Pancreas (tissue), 10 donors: ENCODE measurements around the gene CELA2B. TPM values are rescaled to one million over a fixed set of nuclear protein-coding genes. Genes with fewer than 3 reads are reported as not detected.

ENCODE experiments used
- ATAC-seq, 4 donors: fragments of 200-7000 bp; cut with Tn5 transposase; one replicate each; pipeline versions ENCODE4 v1.8.0 to v1.9.1; 2020; ENCODE audit warnings: mild to moderate bottlenecking in 4 of 4, moderate library complexity in 4 of 4
- DNase-seq, 6 donors: peaks; one replicate each; pipeline ENCODE4 v3.0.0-alpha.2; 2020
- FAIRE-seq: peaks from 2 replicates; lab custom pipeline; 2012; peaks lifted over from hg19 to GRCh38; lab: Jason Lieb, UNC
- H3K27ac ChIP-seq, 4 donors: fragments of 200-600 bp; sonication (generic); 1 replicate in 3 of 4; 2 replicates in 1 of 4; pipeline versions ENCODE4 v1.5.0 to v1.8.0; 2020
- H3K27me3 ChIP-seq, 4 donors: fragments of 200-600 bp; one replicate each; pipeline ENCODE4 v1.8.0; 2021
- H3K36me3 ChIP-seq, 3 donors: fragments of 200-600 bp; sonication (generic) in 1 of 3; one replicate each; pipeline versions ENCODE4 v1.5.0 to v1.8.0; 2020 to 2021
- H3K4me1 ChIP-seq, 3 donors: fragments of 200-600 bp; one replicate each; pipeline ENCODE4 v1.8.0; 2021
- H3K4me3 ChIP-seq, 4 donors: fragments of 200-600 bp; sonication (generic) in 2 of 4; one replicate each; pipeline versions ENCODE4 v1.5.0 to v1.8.0; 2020 to 2021
- H3K9me3 ChIP-seq, 4 donors: fragments of 200-600 bp; one replicate each; pipeline ENCODE4 v1.8.0; 2021
- CTCF ChIP-seq, 4 donors: fragments of 200-600 bp; sonication (generic) in 3 of 4; IDR thresholded peaks; one replicate each; pipeline versions ENCODE4 v1.5.0 to v1.8.0; 2021; ENCODE audit warnings: antibody characterized with exemption in 4 of 4
- WGBS, 2 donors: extraction: QIAGEN DNeasy Blood & Tissue Kit; methylation state at CpG; one replicate each; pipeline ENCODE4 v1.1.7; 2013; 5-methylcytosine and 5-hydroxymethylcytosine counted together
- intact Hi-C, 3 donors: fragments of 100-400 bp; cut with DNase I; formaldehyde crosslinking; loops; one replicate each; pipeline versions ENCODE4 v1.11.1 to v1.14.2; 2022
- polyA plus RNA-seq, 2 donors: library from polyadenylated mRNA; stranded (reverse); fragments of 200-250 nt; gene quantifications; one replicate each; pipeline ENCODE4 v1.2.3, GENCODE V29; 2013
- total RNA-seq, 6 donors: library from RNA; stranded (reverse); fragmentation: NEBNext Ultra II Directional in 4 of 6; extraction: Animal tissue kit (Norgen Biotek cat#: 25700) in 4 of 6; gene quantifications; one replicate each; pipeline versions ENCODE4 v1.2.1 to v1.2.4, GENCODE V29; 2021 to 2023
- donor health status: healthy with polysubstance abuse.
- donor health status: DM: no; HTN: no; CAD: no; lungs with moderate emphysema.
- donor health status: DM: no; HTN: no; CAD: no.
- donor health status: control.
- donor health status: control.
- donor health status: Bipolar disorder and iron deficiency.
- donor health status: DM: yes; HTN: yes; CAD: no.
- donor health status: DM: no; HTN: no; CAD: no.
- donor health status: DM: no; HTN: no; CAD: no.
- donor health status: DM: yes; HTN: yes; CAD: no.

CELA2B gene
- total and polyA plus RNA-seq, 8 donors = 186 to 2,290 (median 558) TPM

- ATAC-seq (peak in 2 of 4 donors; percentile 32 to 37), DNase-seq (peak in 2 of 6 donors; percentile 2 to 18), FAIRE-seq (no peak)
- no peak for TF ChIP-seq CTCF (IDR thresholded peaks at IDR 0.05)
- Histone ChIP-seq H3K4me3 (no peak overlapping the region), H3K4me1 (peaks cover 0 to 8% (median 3%) of the 10 kb centered on the region in 3 donors), H3K27me3 (no peaks in the 10 kb centered on the region), H3K27ac (no peak overlapping the region), H3K36me3 (peaks cover 0 to 5% (median 0%) of the 10 kb centered on the region in 3 donors), H3K9me3 (no peaks in the 10 kb centered on the region)
- intact Hi-C loops = loop anchor here in 1 of 3 donors (10.0 kb wide), 1 partner anchor 194 kb away; no protein-coding TSS in a partner anchor
- 42 to 46% methylated on average over 12 of the region's 12 CpGs for WGBS, 2 donors
These were observed 33.0 kb downstream of the CELA2B start for GRCh38 chr1:15508700-15509487.

GRCh38 chr1:15509586-15509985 is 33.7 kb downstream of the CELA2B start:
- no peak for DNase-seq
- intact Hi-C loops = loop anchor here in 1 of 3 donors (10.0 kb wide), 1 partner anchor 195 kb away; no protein-coding TSS in a partner anchor
- FAIRE-seq = no peak
- Histone ChIP-seq H3K27ac (no peak overlapping the region), H3K4me1 (peaks cover 0 to 8% (median 3%) of the 10 kb centered on the region in 3 donors), H3K27me3 (no peaks in the 10 kb centered on the region), H3K36me3 (peaks cover 0 to 5% (median 0%) of the 10 kb centered on the region in 3 donors), H3K4me3 (no peak overlapping the region), H3K9me3 (no peaks in the 10 kb centered on the region)
- TF ChIP-seq CTCF (IDR thresholded peaks at IDR 0.05) = no peak
- 77 to 79% methylated on average over 7 of the region's 7 CpGs for WGBS, 2 donors
- no peak for ATAC-seq

GRCh38 chr1:15510611-15511405 is 34.9 kb downstream of the CELA2B start:
- FAIRE-seq (no peak), ATAC-seq (peak in 3 of 4 donors; percentile 11 to 36 (median 33)), DNase-seq (peak in 2 of 6 donors; percentile 19 to 31)
- H3K9me3 ChIP-seq = no peaks in the 10 kb centered on the region
- intact Hi-C loops = no loop called here
- H3K4me3 ChIP-seq = no peak overlapping the region
- 75 to 77% methylated on average over 8 of the region's 8 CpGs for WGBS, 2 donors
- H3K27me3 ChIP-seq = no peaks in the 10 kb centered on the region
- peaks cover 0 to 1% (median 0%) of the 10 kb centered on the region in 3 donors for H3K36me3 ChIP-seq
- H3K4me1 ChIP-seq = peaks cover 0 to 12% (median 3%) of the 10 kb centered on the region in 3 donors
- no peak for TF ChIP-seq CTCF (IDR thresholded peaks at IDR 0.05)
- H3K27ac ChIP-seq = no peak overlapping the region

- Histone ChIP-seq H3K9me3 (no peaks in the 10 kb centered on the region), H3K27ac (no peak overlapping the region), H3K27me3 (no peaks in the 10 kb centered on the region), H3K36me3 (no peaks in the 10 kb centered on the region), H3K4me1 (peaks cover 0 to 3% (median 3%) of the 10 kb centered on the region in 3 donors), H3K4me3 (no peak overlapping the region)
- TF ChIP-seq CTCF (IDR thresholded peaks at IDR 0.05) = no peak
- no peak for DNase-seq
- FAIRE-seq = no peak
- 57 to 68% methylated on average over 4 of the region's 4 CpGs for WGBS, 2 donors
- intact Hi-C loops = no loop called here
- peak in 2 of 4 donors; percentile 29 to 40 for ATAC-seq
These were observed 37.3 kb downstream of the CELA2B start for GRCh38 chr1:15513192-15513591.
